GM21737 (cell line): ENCODE data around the gene ZBTB8A.
"Not testable (repeated sequence)": the region's sequence is repeated elsewhere in the genome, so short reads cannot be mapped to it uniquely, and the experiment has no call there.

Experiments
- ATAC-seq: cut with Tn5 transposase; IDR thresholded peaks from one replicate; pipeline ENCODE4 v1.9.1; 2021; ENCODE audit warnings: mild to moderate bottlenecking, moderate library complexity; ENCODE audit not compliant: unreplicated experiment

The ZBTB8A gene

DNA sequence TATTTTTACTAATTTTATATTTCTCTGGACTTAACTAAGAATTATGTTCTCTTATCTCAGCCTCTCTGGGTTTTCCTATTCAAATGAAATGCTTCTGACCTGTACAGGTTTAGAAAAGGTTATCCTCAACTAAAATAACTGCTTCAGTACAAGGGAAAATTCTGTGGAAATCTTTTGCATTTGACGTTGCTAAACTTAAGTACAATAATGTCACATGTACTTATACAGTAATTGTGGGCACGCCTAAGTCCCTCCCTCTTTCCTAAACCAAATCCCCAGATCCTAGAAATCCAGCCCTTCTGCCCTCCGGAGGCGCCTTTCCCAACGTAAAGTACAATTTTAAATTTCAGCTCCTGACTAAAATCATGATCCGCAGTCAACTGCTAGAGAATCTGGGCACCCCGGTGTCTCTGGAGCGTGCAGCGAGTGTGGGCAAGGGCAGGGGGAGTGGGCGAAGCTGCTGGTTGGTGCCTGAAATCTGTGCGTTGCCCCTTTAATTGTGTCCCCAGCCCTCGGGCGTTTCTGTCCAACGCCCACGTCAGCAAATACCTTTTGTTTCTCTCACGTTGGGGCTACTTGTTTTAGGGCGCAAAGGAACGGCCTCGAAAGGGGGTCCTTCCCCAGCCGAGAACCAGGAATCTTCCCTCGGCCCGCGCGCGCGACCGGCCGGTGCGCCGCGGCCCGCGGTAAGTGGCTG is at the start of gene ZBTB8A:
ZBTB8A (plus strand) TSS at position 541 of the 697 bp plus-strand sequence. CDS start 53,505 bp downstream, outside the sequence.
- no peak for ATAC-seq

DNA sequence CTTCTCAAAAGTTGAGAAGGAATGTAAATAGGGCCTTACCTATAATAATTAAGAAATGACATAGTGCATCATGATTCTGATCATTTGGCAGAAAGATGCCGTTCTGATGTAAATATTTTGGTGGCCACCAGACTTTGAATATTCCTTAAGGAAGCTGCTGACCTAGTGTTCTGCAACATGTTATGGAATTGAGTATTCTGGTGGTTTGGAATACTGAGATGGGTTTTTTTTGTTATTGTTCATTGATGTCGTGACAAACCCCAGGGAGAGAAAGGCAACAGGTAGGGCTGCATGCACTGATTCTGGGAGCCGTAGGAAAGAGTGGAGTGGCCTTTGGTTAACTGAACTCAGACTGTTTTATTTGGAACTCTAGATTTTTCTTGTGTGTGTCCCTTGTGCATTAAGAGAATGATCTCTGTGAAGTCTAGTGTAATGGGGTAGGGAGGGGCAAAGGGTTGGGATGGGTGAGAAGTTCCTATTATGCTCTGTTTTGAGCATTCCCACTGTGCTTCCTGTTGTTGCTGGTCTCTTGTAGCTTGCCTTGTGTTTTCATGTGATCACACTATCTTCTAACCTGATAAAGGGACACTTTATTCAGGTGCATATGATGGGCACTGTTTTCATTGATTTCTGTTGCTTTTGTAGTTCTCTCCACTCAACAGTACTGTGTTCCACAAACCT is 49.3 kb upstream of the ZBTB8A start:
- ATAC-seq, result no peak

DNA sequence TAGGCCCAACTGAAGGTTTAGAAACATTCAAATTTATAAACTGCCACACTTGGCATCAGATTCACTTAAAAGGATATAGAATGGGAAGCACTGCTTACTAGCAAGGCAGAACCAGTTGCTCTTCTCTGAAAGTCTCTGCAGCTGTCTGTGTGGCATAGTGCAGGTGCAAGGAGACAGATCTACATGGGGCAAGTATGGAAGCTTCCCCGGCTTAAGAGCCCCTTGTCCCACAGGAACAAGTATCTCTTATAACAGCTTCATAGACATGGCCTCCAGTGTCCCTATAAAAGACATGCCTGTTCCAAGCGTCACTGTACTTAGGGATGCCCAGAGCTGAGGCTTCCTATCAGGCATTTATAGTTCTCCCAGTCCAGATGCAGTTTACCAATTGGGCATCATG is 47.8 kb upstream of the ZBTB8A start:
- ATAC-seq, result no peak

DNA sequence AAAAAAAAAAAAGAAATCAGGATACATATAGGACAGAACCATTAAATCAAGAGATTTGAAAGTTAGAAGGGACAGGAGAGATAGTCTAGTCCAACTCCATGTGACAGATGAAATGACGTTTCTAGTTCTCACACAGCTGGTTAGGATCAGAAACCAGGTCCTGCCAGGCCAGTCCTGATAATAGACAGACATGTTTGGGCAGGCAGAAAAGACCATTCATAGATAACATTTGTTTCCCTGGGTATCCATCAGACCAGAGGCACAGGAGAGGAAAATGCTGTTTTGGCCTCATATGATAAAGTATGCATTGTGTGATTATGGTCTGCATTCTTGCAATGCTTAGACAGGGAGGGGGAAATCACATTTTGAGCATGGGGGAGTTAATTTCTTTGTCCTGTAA is 45.0 kb upstream of the ZBTB8A start:
- ATAC-seq, result no peak

DNA sequence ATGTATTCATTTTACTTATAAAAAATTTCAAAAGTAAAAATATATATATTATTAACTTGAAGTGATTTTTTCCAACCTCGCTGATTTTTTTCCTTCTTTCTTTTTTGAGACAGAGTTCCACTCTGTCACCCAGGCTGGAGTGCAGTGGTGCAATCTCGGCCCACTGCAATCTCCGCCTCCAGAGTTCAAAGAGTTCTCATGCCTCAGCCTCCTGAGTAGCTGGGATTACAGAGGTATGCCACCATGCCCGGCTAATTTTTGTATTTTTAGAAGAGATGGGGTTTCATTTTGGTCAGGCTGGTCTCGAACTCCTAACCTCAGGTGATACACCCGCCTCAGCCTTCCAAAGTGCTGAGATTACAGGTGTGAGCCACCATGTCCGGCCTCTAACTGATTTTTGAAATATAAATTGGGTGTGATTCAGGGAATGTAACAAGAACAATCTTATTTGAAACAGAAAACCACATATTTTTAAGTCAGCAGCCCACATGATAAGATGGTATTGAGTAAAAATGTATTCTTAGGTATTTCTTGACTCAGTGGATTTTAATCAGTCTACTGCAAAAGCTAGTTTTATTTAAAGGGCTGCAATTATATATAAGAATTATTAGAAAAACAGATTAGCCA is 44.4 kb upstream of the ZBTB8A start:
- ATAC-seq, result no peak

DNA sequence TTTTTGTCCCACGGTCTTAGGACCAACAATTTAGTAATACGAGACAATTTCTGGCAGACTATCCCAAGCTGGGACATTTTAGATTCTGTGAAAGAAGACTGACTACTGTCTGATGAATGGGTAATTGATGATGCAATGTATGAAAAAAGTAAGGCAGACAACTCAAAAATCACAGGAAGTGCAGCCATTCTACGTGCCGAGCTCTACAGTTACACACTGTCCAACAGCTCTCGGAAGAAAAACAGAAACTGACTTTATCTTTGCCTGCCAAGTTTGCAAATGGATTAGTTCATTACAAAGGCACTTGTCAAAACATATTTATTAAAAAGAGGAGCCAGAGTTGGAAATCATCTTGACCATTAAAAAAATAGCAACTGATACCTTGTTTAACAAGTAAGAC is 43.1 kb upstream of the ZBTB8A start:
- ATAC-seq, result no peak

DNA sequence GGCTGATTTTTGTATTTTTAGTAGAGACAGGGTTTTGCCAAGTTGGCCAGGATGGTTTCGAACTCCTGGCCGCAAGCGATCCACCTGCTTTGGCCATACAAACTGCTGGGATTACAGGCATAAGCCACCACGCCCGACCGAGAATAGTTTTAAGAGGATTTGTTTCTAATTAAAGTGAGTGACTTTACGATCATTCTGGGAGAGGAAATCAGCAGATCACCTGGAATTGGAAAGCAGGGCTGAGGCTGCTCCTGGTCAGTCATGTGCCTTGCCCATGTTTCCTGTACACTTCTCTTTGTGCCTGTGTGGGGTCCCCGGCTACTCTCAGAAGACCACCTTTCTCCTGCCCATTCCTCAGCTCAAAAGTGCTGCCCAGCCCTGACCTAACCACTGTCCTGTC is 40.5 kb upstream of the ZBTB8A start:
- no peak for ATAC-seq

DNA sequence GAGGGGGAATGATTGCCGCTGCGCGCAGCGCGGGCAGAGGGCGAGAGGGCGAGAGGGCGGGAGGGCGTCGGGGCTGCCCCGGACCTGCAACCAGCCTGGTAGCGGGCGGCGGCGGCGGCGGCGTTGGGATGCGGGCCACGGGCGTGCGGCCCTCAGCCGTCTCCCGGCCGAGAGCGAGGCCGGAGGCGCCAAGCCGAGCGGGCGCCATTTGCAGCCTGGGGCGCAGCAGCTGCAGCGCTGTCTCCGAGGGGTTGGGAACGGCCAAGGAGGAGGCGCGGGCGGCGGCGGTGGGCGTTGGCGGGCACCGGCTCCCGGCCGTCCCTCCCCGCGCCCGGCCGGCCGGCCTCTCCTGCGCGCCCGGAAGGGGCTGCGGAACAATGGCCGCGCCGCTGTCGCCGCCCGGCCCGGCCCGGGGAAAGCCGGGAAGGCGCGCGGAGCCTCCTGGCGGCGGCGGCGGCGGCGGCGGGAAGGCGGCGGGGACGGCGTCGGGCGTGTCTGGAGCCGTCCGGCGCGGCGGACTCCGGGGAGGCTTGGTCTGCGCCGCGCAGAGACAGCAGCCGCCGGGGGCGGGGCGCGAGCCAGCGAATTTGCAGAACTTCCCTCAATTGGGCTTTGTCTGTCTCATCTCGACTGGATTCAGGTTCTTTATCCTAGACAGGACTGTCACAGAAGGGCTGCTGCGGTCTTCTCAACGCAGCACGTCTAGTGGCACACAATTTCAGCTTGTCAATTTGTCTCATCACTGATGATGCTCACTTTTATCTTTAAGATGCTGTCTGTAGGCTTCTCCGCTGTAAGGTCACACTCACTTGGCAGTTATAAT is 38.6 kb upstream of the ZBTB8A start:
- no peak for ATAC-seq

DNA sequence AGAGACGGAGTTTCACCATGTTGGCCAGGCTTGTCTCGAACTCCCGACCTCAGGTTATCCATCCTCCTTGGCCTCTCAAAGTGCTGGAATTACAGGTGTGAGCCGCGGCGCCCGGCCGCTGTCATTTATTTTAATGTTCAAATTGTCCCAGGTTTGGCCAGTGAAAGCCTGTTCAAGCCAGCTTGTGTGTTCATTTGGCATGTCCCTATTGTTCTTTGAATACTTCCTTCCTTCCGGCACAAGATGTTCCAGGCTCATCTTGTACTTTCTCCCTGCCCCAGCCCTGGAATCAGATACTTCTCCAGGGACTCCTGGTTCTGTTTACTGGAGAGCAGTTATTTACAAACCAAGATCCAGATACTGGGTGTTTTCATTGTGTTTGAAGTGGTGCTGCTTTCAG is 37.4 kb upstream of the ZBTB8A start:
- ATAC-seq, result no peak

DNA sequence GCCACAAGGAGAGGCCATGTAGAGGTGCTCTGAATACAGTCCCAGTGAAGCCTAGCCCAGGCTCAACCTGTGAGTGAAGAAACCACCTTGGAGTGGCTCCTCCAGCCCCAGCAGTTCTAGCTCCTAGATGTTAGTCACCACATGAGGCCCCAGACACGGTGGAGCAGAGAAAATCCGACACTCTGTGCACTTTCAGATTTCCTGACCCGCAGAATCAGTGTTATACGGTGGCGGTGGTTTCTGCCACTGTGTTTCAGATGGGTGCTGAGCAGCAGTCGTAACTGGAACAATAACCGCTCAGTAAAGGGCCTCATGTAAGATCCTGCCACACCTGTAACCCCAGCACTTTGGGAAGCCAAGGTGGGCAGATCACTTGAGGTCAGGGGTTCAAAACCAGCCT is 36.1 kb upstream of the ZBTB8A start:
- ATAC-seq, result no peak

DNA sequence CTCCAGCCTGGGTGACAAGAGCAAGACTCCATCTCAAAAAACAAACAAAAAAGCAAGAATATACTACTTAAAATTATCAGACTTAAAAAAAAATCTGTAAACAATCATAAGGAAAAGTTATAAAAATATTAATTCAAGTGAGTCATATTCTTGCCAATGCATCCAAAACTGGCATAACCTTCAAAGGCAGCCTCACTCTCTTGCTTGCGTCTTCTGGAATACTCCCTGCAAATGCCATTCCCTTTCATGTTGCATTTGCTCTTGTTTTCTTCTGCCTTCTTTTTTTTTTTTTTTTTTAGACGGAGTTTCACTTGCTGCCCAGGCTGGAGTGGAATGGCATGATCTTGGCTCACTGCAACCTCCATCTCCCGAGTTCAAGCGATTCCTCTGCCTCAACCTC is 32.2 kb upstream of the ZBTB8A start:
- no peak for ATAC-seq

DNA sequence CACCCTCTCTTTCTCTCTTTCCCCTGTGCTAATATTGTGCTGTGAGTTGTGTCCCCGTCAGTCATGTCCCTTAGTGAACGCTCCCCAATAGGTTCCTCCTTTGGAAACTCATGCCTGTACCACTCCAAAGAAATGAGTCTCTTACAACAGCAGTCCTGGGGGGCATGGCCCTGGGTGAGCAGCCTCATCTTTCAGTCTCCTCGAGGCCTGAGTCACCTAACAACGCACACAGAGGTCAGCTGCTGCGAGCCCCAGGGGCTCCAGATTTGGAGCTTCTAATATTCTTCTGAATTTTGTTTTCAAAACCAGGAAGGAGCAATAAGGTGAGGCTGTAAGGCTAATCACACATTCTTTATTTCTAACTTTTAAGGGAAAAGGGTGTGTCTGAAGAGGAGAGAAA is 30.5 kb upstream of the ZBTB8A start:
- ATAC-seq, result no peak

DNA sequence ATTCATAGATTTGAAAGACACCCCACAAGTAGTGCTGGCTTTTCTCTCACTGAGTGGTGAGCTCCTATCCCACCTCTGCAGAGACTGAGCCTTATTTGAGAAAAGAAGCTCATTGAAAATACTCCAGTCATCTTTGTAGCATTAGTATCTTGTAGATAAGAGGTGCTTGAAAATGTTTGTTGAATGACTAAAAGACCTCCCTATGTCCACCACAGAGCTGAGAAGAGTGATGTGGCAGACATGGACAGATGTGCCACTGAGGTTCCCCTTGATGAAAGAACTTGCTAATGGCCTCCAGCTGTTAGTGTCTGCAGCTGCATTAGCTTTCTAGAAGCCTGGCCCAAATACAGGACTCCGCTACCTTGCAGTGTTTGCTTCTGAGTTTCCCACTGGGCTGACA is 29.3 kb upstream of the ZBTB8A start:
- no peak for ATAC-seq

DNA sequence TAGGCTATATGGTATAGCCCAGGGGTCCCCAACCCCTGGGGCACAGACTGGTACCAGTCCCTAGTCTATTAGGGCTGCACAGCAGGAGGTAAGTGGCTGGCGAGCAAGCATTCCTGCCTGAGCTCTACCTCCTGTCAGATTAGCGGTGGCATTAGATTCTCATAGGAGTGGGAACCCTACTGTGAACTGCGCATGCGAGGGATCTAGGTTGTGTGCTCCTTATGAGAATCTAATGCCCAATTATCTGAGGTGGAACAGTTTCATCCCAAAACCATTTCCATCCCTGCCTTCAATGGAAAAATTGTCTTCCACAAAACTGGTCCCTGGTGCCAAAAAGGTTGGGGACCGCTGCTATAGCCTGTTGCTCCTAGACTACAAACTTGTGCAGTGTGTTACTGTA is 22.8 kb upstream of the ZBTB8A start:
- no peak for ATAC-seq

DNA sequence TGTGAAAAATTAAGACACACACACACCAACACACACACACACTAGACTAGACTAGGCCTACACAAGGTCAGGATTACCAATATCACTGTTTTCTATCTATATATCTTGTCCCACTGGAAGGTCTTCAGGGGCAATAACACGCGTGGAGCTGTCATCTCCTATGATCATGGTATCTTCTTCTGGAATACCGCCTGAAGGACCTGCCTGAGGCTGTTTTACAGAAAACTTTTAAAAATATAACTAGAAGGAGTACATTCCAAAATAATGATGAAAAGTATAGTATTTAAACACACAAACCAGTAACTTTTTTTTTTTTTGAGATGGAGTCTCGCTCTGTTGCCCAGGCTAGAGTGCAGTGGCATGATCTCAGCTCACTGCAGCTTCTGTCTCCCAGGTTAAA is 20.3 kb upstream of the ZBTB8A start:
- ATAC-seq, result no peak

DNA sequence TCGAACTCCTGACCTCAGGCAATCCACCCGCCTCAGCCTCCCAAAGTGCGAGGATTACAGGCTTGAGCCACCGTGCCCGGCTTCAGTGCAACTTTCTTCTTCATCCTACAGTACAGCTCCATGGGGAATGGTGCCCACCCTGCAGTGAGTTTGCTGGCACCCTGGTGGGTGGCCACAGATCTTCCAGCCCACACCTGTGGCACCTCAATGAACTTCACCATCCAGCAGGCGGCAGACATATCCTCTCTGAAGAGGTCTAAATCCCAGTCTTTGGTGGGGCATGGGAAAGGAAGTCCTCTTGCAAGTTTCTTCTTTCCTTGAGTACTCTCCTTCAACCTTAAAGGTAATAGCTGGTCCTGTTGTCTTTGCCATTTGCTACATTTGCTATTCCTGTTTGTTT is 18.1 kb upstream of the ZBTB8A start:
- ATAC-seq, result no peak

DNA sequence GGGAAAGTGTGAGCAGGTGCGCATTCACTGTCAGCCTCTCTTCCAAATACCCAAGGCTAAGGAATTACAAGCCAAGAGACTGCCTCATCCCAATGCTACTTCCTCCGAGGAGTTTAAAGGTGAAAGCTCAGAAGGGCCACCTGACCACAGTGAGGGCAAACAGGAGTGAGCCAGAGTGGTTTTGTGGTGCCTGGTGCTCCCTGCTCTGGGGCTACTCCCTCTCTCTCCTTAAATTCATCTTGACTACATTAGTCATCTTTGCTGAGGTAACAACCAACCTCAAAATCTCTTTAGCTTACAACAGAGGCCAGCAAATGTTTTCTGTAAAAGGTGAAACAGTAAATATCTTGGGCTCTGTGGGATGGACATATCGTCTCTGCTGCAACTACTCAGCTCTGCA is 14.2 kb upstream of the ZBTB8A start:
- ATAC-seq, result no peak

DNA sequence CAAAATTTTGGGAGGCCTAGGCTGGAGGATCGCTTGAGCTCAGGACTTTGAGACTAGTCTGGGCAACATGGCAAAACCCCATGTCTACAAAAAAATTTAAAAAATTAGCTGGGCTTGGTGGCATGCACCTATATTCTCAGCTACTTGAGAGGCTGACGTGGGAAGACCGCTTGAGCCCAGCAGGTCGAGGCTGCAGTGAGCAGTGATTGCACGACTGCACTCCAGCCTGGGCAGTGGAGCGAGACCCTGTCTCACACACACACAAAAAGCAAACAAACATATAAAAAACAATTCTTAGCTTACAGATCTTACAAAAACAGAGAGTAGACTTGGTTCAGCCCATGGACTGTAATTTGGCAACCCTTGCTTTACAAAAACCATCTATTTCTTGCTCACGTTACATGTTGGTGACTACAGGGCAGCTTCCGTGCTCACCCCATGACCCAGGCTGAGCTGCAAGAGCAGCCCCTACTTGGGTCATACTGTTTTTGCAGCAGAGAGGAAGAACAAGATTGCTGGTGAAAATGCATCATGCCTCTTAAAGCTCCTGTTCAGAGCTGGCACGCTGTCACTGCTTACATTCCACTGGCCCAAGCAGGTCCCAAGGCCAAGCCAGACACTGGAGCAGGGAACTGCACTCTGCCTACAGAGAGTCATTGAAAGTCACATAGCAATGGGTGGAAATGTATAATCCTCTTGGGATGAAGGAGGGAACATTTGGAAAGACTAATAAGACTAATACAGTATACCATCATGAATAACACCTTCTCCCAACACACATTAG is 13.4 kb upstream of the ZBTB8A start:
- no peak for ATAC-seq

DNA sequence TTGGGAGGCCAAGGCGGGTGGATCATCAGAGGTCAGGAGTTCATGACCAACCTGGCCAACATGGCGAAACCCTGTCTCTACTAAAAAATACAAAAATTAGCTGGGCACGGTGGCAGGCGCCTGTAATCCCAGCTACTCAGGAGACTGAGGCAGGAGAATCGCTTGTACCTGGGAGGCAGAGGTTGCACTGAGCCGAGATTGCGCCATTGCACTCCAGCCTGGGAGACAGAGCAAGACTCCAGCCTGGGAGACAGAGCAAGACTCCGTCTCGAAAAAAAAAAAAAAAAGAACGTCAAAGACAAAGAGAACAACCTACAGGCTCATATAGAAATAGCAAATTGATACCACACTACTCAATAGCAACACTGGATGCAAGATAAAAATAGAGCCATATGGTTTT is 10.7 kb upstream of the ZBTB8A start:
- not testable (repeated sequence) for ATAC-seq

DNA sequence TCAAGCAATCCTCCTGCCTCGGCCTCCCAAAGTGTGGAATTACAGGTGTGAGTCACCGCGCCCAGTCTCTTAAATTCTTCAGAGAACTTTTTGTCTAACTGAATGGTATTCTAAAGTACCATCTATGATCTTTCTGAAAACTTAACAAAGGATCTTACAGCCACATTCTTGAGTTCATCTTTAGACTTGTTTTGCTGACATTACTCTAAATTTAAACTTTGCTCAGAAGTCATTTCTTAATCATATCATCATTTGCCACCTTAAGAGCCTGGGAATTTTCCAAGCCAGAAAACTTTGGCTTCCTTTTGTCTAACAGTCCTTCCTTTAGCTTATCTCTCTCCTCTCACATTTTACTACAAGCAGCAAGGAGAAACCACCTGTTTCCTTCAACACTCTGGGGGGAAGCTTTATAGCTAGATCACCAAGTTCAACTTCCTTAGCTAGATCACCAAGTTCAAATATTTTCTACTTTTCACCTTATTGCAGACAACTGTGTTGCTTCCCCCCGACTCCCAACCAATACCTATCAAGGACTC is 5.4 kb upstream of the ZBTB8A start:
- ATAC-seq, result no peak
